ENCODE data around the gene SYT12. TPM values are rescaled to one million over a fixed set of nuclear protein-coding genes. Genes with fewer than 3 reads are reported as not detected.

The SYT12 gene
- total RNA-seq, 1 experiment from 2014 or later, result 4.3 TPM

DNA sequence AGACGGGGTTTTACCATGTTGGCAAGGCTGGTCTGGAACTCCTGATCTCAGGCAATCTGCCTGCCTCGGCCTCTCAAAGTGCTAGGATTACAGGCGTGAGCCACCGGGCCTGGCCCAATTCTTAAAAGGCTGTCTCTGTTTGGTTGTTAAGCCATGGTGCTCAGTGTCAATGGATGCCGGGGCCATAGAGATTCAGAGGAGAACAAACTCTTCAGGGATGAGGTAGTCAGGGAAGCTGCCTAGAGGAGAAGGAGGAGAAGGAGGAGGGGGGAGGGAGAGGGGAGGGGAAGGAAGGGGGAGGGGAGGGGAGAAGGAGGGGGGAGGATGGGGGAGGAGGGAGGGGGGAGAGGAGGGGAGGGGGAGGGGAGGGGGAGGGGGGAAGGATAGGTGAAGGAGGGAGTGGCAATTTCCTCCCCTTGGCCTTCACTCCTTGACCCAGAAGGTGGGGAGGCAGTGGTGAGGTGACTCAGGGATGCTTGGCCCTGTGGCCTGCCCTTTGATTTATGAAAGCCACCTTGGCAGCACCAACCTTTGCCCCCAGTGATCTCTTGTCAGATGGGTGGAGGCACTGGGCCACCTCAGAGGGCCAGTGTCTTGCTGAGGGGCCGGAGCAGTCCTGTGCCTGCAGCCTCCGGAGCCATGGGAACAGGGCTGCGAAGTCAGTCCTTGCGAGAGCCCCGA is 48.1 kb upstream of the SYT12 start, which contains the start of gene C11orf86:
Gene C11orf86, plus strand, starts transcription at position 581 of the 681 bp plus-strand sequence. Its CDS starts 59 bp downstream, at position 640.
- Histone ChIP-seq H4K20me1 (ENCODE audit: insufficient read depth) (no peaks in the 10 kb centered on the region), H3K27ac (ENCODE audit: low read depth, low read length) (no peak within 1 kb of the TSS; the same call in 1 of the 2 replicates), H3K9me2 (ENCODE audit: insufficient read depth) (no peaks in the 10 kb centered on the region), H3K27me3 (ENCODE audit: insufficient read depth, low read length) (no peaks in the 10 kb centered on the region), H3K79me2 (ENCODE audit: insufficient read depth, low read length) (no peaks in the 10 kb centered on the region), H3K9me3 (ENCODE audit: control insufficient read depth in 1 of 2, insufficient read depth in 1 of 2, low read depth in 1 of 2, low read length in 2 of 2) (no peaks in the 10 kb centered on the region), H3K4me1 (ENCODE audit: control insufficient read depth in 1 of 2, insufficient read depth in 2 of 2, low read length in 2 of 2) (peaks cover 13 to 50% of the 10 kb centered on the region in 2 experiments), H3K4me2 (ENCODE audit: low read length) (peak within 1 kb of the TSS; percentile 37; the same call in 1 of the 2 replicates), H2AFZ (ENCODE audit: low read depth, low read length, poor library complexity, severe bottlenecking) (no peak within 1 kb of the TSS), H3K36me3 (ENCODE audit: control insufficient read depth in 1 of 2, insufficient read depth in 2 of 2, low read length in 2 of 2) (no peaks in the 10 kb centered on the region), H3K9ac (ENCODE audit: low read length) (no peak within 1 kb of the TSS), H3K4me3 (replicated peaks in 1 of 2; ENCODE audit: low read depth in 1 of 2, low read length in 2 of 2) (no peak within 1 kb of the TSS)
- no peak for DNase-seq (ENCODE audit: low read depth, low spot score)
- 0 out of 2 replicates have a peak, but pooled peaks have one; percentile 5 for ATAC-seq
- RAD21 ChIA-PET (ENCODE audit: low non-redundant PET in 1 of 2, low total read pairs in 2 of 2, uncharacterized antibody in 2 of 2, unreplicated experiment in 2 of 2), result interaction anchor here (0.7 to 1.6 kb wide), 4 partner anchors 12 to 94 kb away, joined by 3 to 6 read pairs (median 4); no protein-coding TSS in a partner anchor
- POLR2A ChIA-PET, result no interaction called here
- CTCF ChIA-PET, result interaction anchor here (0.9 to 2.3 kb wide), 9 partner anchors 12 to 284 kb away, joined by 3 to 9 read pairs (median 5); partner anchors contain the start of gene RCE1
- no peak for TF ChIP-seq POLR2AphosphoS5 (IDR thresholded peaks at IDR 0.05; ENCODE audit: low read depth, low read length)
- no peak for TF ChIP-seq ZFX (IDR thresholded peaks at IDR 0.05)
- TF ChIP-seq JUND (IDR thresholded peaks at IDR 0.05), result no peak
- no peak for TF ChIP-seq TCF7L2 (IDR thresholded peaks at IDR 0.05; ENCODE audit: borderline replicate concordance, extremely low read depth, insufficient read depth, insufficient read length)
- no peak for TF ChIP-seq ELF1 (IDR thresholded peaks at IDR 0.05; ENCODE audit: borderline replicate concordance, low read depth)
- no peak for TF ChIP-seq RAD21 (IDR thresholded peaks at IDR 0.05; ENCODE audit: low read depth)
- TF ChIP-seq ZNF274 (IDR thresholded peaks at IDR 0.05; ENCODE audit: low read depth, low read length), result no peak
- TF ChIP-seq MAX (IDR thresholded peaks at IDR 0.05), result no peak
- TF ChIP-seq FOSL1 (IDR thresholded peaks at IDR 0.05; ENCODE audit: low read depth), result no peak
- TF ChIP-seq SIN3A (IDR thresholded peaks at IDR 0.05; ENCODE audit: low read depth), result no peak
- no peak for TF ChIP-seq ZBTB33 (IDR thresholded peaks at IDR 0.05; ENCODE audit: extremely low read depth, insufficient replicate concordance, low read length)
- no peak for TF ChIP-seq EZH2 (IDR thresholded peaks at IDR 0.05)
- intact Hi-C loops (cut with micrococcal nuclease), result loop anchor here (5.0 kb wide), 2 partner anchors 83 to 133 kb away; partner anchors contain the start of gene RCE1
- no TSS peak for BruUV-seq (replicated peaks)
